CD4-positive, alpha-beta T cell (primary cell): ENCODE data around the gene TNFSF12. TPM values are rescaled to one million over a fixed set of nuclear protein-coding genes. Genes with fewer than 3 reads are reported as not detected.

Experiments
- ATAC-seq: fragments of 200-7000 bp; cut with Tn5 transposase; one replicate; pipeline ENCODE4 v1.10.0; 2022; ENCODE audit warnings: mild to moderate bottlenecking; ENCODE audit not compliant: poor library complexity
- CTCF ChIA-PET: fragments of 350-600 bp; sonication (Branson Sonifier 250); formaldehyde crosslinking; loops from one replicate; lab custom pipeline; 2021; ENCODE audit warnings: antibody characterized with exemption, inconsistent platforms; lab: Charles Lee
- POLR2A ChIA-PET: fragments of 350-600 bp; sonication (Branson Sonifier 250); formaldehyde crosslinking; loops from one replicate; lab custom pipeline; 2021; ENCODE audit warnings: antibody characterized with exemption, inconsistent platforms; lab: Charles Lee
- DNase-seq, 14 experiments: peaks; one replicate each; pipeline ENCODE4 v3.0.0-alpha.2; 2013 to 2020; ENCODE audit warnings: mixed read lengths in 2 of 14
- H3K27ac ChIP-seq, 2 donors: one replicate each; pipeline versions ENCODE4 v1.5.1 to v1.7.0; 2013; ENCODE audit warnings: low read length in 2 of 2, low read depth in 1 of 2, mild to moderate bottlenecking in 1 of 2
- H3K27me3 ChIP-seq, 2 experiments: 1 replicate in 1 of 2; 2 replicates in 1 of 2; pipeline versions ENCODE4 v1.6.1 to v1.7.0; 2013; ENCODE audit warnings: low read length in 2 of 2, control low read depth in 1 of 2, mild to moderate bottlenecking in 1 of 2, moderate library complexity in 1 of 2; ENCODE audit not compliant: insufficient read depth in 2 of 2, control insufficient read depth in 1 of 2
- H3K36me3 ChIP-seq: one replicate; pipeline ENCODE4 v1.6.1; 2013; ENCODE audit warnings: low read length, control low read depth; ENCODE audit not compliant: insufficient read depth
- H3K4me1 ChIP-seq: one replicate; pipeline ENCODE4 v1.6.1; 2013; ENCODE audit warnings: low read length, control low read depth; ENCODE audit not compliant: insufficient read depth
- H3K4me3 ChIP-seq: one replicate; pipeline ENCODE4 v1.5.1; 2013; ENCODE audit warnings: mild to moderate bottlenecking, low read length, moderate library complexity
- H3K9me3 ChIP-seq, 2 experiments: 1 replicate in 1 of 2; 2 replicates in 1 of 2; pipeline versions ENCODE4 v1.6.1 to v1.7.0; 2013; ENCODE audit warnings: low read length in 2 of 2, mild to moderate bottlenecking in 2 of 2, control low read depth in 1 of 2, moderate library complexity in 1 of 2; ENCODE audit not compliant: control insufficient read depth in 1 of 2, insufficient read depth in 1 of 2
- H3K27ac Mint-ChIP-seq: one replicate; pipeline ENCODE4 v1.8.0; 2020; ENCODE audit warnings: mixed read lengths
- H3K27me3 Mint-ChIP-seq: one replicate; pipeline ENCODE4 v1.8.0; 2021; ENCODE audit warnings: mixed read lengths
- H3K36me3 Mint-ChIP-seq: one replicate; pipeline ENCODE4 v1.8.0; 2021; ENCODE audit warnings: low read depth, mixed read lengths
- H3K4me1 Mint-ChIP-seq: one replicate; pipeline ENCODE4 v1.8.0; 2021; ENCODE audit warnings: low read depth, mixed read lengths
- H3K4me3 Mint-ChIP-seq: one replicate; pipeline ENCODE4 v1.8.0; 2020; ENCODE audit warnings: mild to moderate bottlenecking, mixed read lengths
- H3K9me3 Mint-ChIP-seq: one replicate; pipeline ENCODE4 v1.8.0; 2020; ENCODE audit warnings: mixed read lengths
- intact Hi-C, 2 experiments: fragments of 100-400 bp; cut with DNase I in 1 of 2; cut with micrococcal nuclease in 1 of 2; formaldehyde crosslinking; loops; one replicate each; pipeline versions ENCODE4 v1.15.1 to v1.9.0; 2023 to 2025; cut with DNase I, micrococcal nuclease
- total RNA-seq, 174 experiments: library from RNA in 2 of 174; stranded (reverse) in 2 of 174; gene quantifications; one replicate each; pipeline ENCODE4 v1.2.3 and lab custom pipeline; 2021 to 2026
- TF ChIP-seq, protein P1 (sequence below): fragments of 200-600 bp; IDR thresholded peaks from one replicate; pipeline ENCODE4 v1.8.0; 2022; ENCODE audit warnings: antibody characterized with exemption, mild to moderate bottlenecking

Gene TNFSF12
- total RNA-seq, 2 experiments from 2014 or later: 17.0 to 19.1 TPM

DNA sequence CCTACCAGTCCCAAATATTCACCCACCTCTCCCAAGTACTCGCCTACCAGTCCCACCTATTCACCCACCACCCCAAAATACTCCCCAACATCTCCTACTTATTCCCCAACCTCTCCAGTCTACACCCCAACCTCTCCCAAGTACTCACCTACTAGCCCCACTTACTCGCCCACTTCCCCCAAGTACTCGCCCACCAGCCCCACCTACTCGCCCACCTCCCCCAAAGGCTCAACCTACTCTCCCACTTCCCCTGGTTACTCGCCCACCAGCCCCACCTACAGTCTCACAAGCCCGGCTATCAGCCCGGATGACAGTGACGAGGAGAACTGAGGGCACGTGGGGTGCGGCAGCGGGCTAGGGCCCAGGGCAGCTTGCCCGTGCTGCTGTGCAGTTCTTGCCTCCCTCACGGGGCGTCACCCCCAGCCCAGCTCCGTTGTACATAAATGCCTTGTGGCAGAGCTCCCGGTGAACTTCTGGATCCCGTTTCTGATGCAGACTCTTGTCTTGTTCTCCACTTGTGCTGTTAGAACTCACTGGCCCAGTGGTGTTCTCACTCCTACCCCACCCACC, 34.9 kb upstream of the TNFSF12 start:
- Histone ChIP-seq H3K4me1 (no peaks in the 10 kb centered on the region), H3K27me3 (no peaks in the 10 kb centered on the region), H3K27ac (no peak overlapping the region), H3K4me3 (no peak overlapping the region), H3K9me3 (no peaks in the 10 kb centered on the region), H3K36me3 (peaks cover 51% of the 10 kb centered on the region)
- H3K4me1 Mint-ChIP-seq: no peaks in the 10 kb centered on the region
- ChIA-PET POLR2A (interaction anchor here (0.9 to 2.9 kb wide), 6 partner anchors 29 to 173 kb away, joined by 3 to 15 read pairs (median 8); partner anchors contain the start of genes POLR2A, TMEM102, TNFSF13 and TP53), CTCF (interaction anchor here (1.5 to 3.7 kb wide), 5 partner anchors 9 to 174 kb away, joined by 4 to 30 read pairs (median 7); partner anchors contain the start of genes SENP3, SOX15 and TMEM102)
- TF ChIP-seq, protein P1, sequence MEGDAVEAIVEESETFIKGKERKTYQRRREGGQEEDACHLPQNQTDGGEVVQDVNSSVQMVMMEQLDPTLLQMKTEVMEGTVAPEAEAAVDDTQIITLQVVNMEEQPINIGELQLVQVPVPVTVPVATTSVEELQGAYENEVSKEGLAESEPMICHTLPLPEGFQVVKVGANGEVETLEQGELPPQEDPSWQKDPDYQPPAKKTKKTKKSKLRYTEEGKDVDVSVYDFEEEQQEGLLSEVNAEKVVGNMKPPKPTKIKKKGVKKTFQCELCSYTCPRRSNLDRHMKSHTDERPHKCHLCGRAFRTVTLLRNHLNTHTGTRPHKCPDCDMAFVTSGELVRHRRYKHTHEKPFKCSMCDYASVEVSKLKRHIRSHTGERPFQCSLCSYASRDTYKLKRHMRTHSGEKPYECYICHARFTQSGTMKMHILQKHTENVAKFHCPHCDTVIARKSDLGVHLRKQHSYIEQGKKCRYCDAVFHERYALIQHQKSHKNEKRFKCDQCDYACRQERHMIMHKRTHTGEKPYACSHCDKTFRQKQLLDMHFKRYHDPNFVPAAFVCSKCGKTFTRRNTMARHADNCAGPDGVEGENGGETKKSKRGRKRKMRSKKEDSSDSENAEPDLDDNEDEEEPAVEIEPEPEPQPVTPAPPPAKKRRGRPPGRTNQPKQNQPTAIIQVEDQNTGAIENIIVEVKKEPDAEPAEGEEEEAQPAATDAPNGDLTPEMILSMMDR: no peak
- H3K4me3 Mint-ChIP-seq: no peak overlapping the region
- no peak for ATAC-seq
- peaks cover 60% of the 10 kb centered on the region for H3K36me3 Mint-ChIP-seq
- no peaks in the 10 kb centered on the region for H3K9me3 Mint-ChIP-seq
- intact Hi-C loops: loop anchor here (1.0 to 10.0 kb wide), 3 partner anchors 47 to 171 kb away; partner anchors contain the start of genes SENP3 (in 2 of the 2), TP53 (in 1 of the 2) and WRAP53 (in 1 of the 2)
- DNase-seq: no peak
- peak overlapping the region; percentile 70 for H3K27ac Mint-ChIP-seq
- no peaks in the 10 kb centered on the region for H3K27me3 Mint-ChIP-seq

GRCh38 chr17:7515911-7516610, 32.8 kb upstream of the TNFSF12 start:
- intact Hi-C loops: loop anchor here in 1 of 2 experiments (10.0 kb wide), 1 partner anchor 169 kb away; the partner anchor contains the start of genes TP53 and WRAP53
- Histone ChIP-seq H3K36me3 (peaks cover 31% of the 10 kb centered on the region), H3K4me3 (no peak overlapping the region), H3K4me1 (no peaks in the 10 kb centered on the region), H3K9me3 (no peaks in the 10 kb centered on the region), H3K27me3 (no peaks in the 10 kb centered on the region), H3K27ac (no peak overlapping the region)
- Mint-ChIP-seq H3K27me3 (no peaks in the 10 kb centered on the region), H3K27ac (no peak overlapping the region), H3K9me3 (no peaks in the 10 kb centered on the region), H3K4me3 (no peak overlapping the region), H3K36me3 (peaks cover 38% of the 10 kb centered on the region), H3K4me1 (no peaks in the 10 kb centered on the region)
- ATAC-seq: no peak
- no peak for DNase-seq
- TF ChIP-seq, protein P1: no peak
- ChIA-PET CTCF (interaction anchor here (1.1 to 3.7 kb wide), 4 partner anchors 45 to 160 kb away, joined by 3 to 30 read pairs (median 12); partner anchors contain the start of genes SENP3, SOX15 and TMEM102), POLR2A (interaction anchor here (0.6 to 2.7 kb wide), 2 partner anchors 44 to 59 kb away, joined by 3 to 15 read pairs; no protein-coding TSS in a partner anchor)

DNA sequence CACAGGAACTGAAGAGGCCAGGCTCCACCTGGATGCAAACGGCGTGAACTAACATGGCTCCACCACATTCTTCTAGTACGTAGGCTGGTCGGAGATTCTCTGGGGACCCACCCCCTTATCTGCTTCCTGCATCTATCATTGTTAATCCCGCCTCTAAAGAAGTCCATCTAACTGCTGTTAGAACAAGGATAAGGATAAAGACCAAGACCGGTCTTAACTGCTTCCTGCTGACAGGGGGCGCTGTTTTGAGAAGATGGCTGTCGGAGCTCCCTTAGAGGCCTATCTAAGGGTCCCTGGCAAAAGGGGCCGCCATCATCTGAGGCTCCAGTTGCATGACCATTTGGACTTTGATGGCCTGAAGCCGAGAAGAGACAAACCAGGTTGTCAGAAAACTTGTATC, 25.8 kb upstream of the TNFSF12 start:
- no peaks in the 10 kb centered on the region for H3K9me3 Mint-ChIP-seq
- Histone ChIP-seq H3K4me1 (no peaks in the 10 kb centered on the region), H3K36me3 (no peaks in the 10 kb centered on the region), H3K27ac (no peak overlapping the region), H3K27me3 (no peaks in the 10 kb centered on the region), H3K9me3 (peaks cover 0 to 7% of the 10 kb centered on the region in 2 experiments), H3K4me3 (no peak overlapping the region)
- intact Hi-C loops: loop anchor here in 1 of 2 experiments (1.0 kb wide), 1 partner anchor 38 kb away; the partner anchor contains the start of gene SENP3
- H3K4me1 Mint-ChIP-seq: peaks cover 5% of the 10 kb centered on the region
- no peak overlapping the region for H3K27ac Mint-ChIP-seq
- no peaks in the 10 kb centered on the region for H3K27me3 Mint-ChIP-seq
- DNase-seq: peak in 13 of 14 experiments; percentile 21 to 76 (median 43)
- CTCF ChIA-PET: interaction anchor here (0.6 to 1.6 kb wide), 7 partner anchors 9 to 74 kb away, joined by 3 to 14 read pairs (median 4); partner anchors contain the start of genes SENP3 and SOX15
- peak; percentile 49 for ATAC-seq
- POLR2A ChIA-PET: interaction anchor here (1.0 kb wide), 2 partner anchors 38 to 80 kb away, joined by 5 to 8 read pairs; partner anchors contain the start of gene SENP3
- no peaks in the 10 kb centered on the region for H3K36me3 Mint-ChIP-seq
- H3K4me3 Mint-ChIP-seq: no peak overlapping the region
- TF ChIP-seq, protein P1: peak; percentile 59
